Keratinocyte (primary cell): ENCODE data around the gene GALNT9. TPM values are rescaled to one million over a fixed set of nuclear protein-coding genes. Genes with fewer than 3 reads are reported as not detected.

Experiments used
- DNase-seq: peaks from one replicate; pipeline ENCODE4 v3.0.0-alpha.2; 2011; ENCODE audit warnings: low read depth, missing footprints, low spot score
- FAIRE-seq: peaks from 2 replicates; lab custom pipeline; 2011; peaks lifted over from hg19 to GRCh38; lab: Jason Lieb, UNC
- H2AFZ ChIP-seq: 2 replicates; pipeline ENCODE4 v1.6.0; 2012; ENCODE audit warnings: low read length, control low read depth, inconsistent platforms; ENCODE audit not compliant: control insufficient read depth
- H3K27ac ChIP-seq: 2 replicates; pipeline ENCODE4 v1.5.1; 2011; ENCODE audit warnings: low read length; ENCODE audit not compliant: control insufficient read depth, insufficient read depth
- H3K27me3 ChIP-seq: 3 replicates; pipeline ENCODE4 v1.6.0; 2011; ENCODE audit warnings: low read length; ENCODE audit not compliant: control insufficient read depth, insufficient read depth; ENCODE audit errors: extremely low read depth
- H3K36me3 ChIP-seq, 2 experiments: 2 replicates in 1 of 2; 3 replicates in 1 of 2; pipeline ENCODE4 v1.5.1; 2011; ENCODE audit warnings: low read length in 2 of 2, mild to moderate bottlenecking in 1 of 2; ENCODE audit not compliant: control insufficient read depth in 2 of 2, insufficient read depth in 2 of 2; ENCODE audit errors: extremely low read depth in 1 of 2
- H3K4me1 ChIP-seq: 3 replicates; pipeline ENCODE4 v1.5.1; 2011; ENCODE audit warnings: low read length; ENCODE audit not compliant: control insufficient read depth, insufficient read depth; ENCODE audit errors: extremely low read depth
- H3K4me2 ChIP-seq: 3 replicates; pipeline ENCODE4 v1.6.0; 2011; ENCODE audit warnings: low read depth, low read length; ENCODE audit not compliant: control insufficient read depth, insufficient read depth; ENCODE audit errors: extremely low read depth
- H3K4me3 ChIP-seq, 3 experiments: fragments of 200-600 bp in 1 of 3; sonication (generic) in 1 of 3; 2 replicates in 2 of 3; 3 replicates in 1 of 3; pipeline ENCODE4 v1.5.1; 2011 to 2016; ENCODE audit warnings: low read length in 3 of 3, mild to moderate bottlenecking in 3 of 3, control low read depth in 2 of 3, inconsistent platforms in 1 of 3, low read depth in 1 of 3, mixed read lengths in 1 of 3, mixed run types in 1 of 3, moderate library complexity in 1 of 3; ENCODE audit not compliant: control insufficient read depth in 2 of 3, insufficient read depth in 2 of 3; ENCODE audit errors: extremely low read depth in 1 of 3
- H3K79me2 ChIP-seq: 2 replicates; pipeline ENCODE4 v1.6.0; 2012; ENCODE audit warnings: low read length; ENCODE audit not compliant: control insufficient read depth, insufficient read depth
- H3K9ac ChIP-seq: 3 replicates; pipeline ENCODE4 v1.6.0; 2011; ENCODE audit warnings: low read length; ENCODE audit not compliant: control insufficient read depth, insufficient read depth; ENCODE audit errors: extremely low read depth
- H3K9me1 ChIP-seq: 3 replicates; pipeline ENCODE4 v1.6.0; 2011; ENCODE audit warnings: low read length; ENCODE audit not compliant: control insufficient read depth, insufficient read depth; ENCODE audit errors: extremely low read depth
- H3K9me3 ChIP-seq: 2 replicates; pipeline ENCODE4 v1.5.1; 2012; ENCODE audit warnings: low read depth, low read length; ENCODE audit not compliant: control insufficient read depth
- H4K20me1 ChIP-seq: 3 replicates; pipeline ENCODE4 v1.6.0; 2011; ENCODE audit warnings: low read length; ENCODE audit not compliant: control insufficient read depth, insufficient read depth; ENCODE audit errors: extremely low read depth
- EZH2 ChIP-seq: IDR thresholded peaks from one replicate; pipeline ENCODE4 v1.6.1; 2012; ENCODE audit warnings: inconsistent platforms, mild to moderate bottlenecking, low read length, moderate library complexity
- dilution Hi-C: fragments of 300-500 bp; cut with MboI; formaldehyde crosslinking; loops from one replicate; pipeline ENCODE4 v1.7.0; 2020; ENCODE audit warnings: low sequenced_read_pairs; ENCODE audit not compliant: extremely low pct_ligation_motif_present
- polyA plus RNA-seq, 5 experiments: library from polyadenylated mRNA; depleted of rRNA in 3 of 5; stranded (reverse) in 3 of 5; stranded (forward) in 1 of 5; unstranded in 1 of 5; fragments of >200 nt; gene quantifications; 1 replicate in 1 of 5; 2 replicates in 3 of 5; 3 replicates in 1 of 5; pipeline versions ENCODE4 v1.2.1 to v1.2.3, GENCODE V29; 2011 to 2012; ENCODE audit warnings: missing spikeins in 2 of 5, low read depth in 1 of 5, low replicate concordance in 1 of 5
- TF ChIP-seq, protein P1 (sequence below), 3 experiments: IDR thresholded peaks in 1 of 3; conservative IDR thresholded peaks in 1 of 3; optimal IDR thresholded peaks in 1 of 3; 2 replicates in 2 of 3; 3 replicates in 1 of 3; pipeline versions ENCODE3 to v1.5.1; 2011; ENCODE audit warnings: low read length in 3 of 3, mild to moderate bottlenecking in 3 of 3, moderate library complexity in 2 of 3, control low read depth in 1 of 3, inconsistent platforms in 1 of 3; ENCODE audit not compliant: insufficient read depth in 2 of 3; ENCODE audit errors: extremely low read depth in 1 of 3

The GALNT9 gene
- polyA plus RNA-seq, 1 donor (not counting 4 experiments of a cell fraction or from before 2014, with no cell fraction given): not detected

DNA sequence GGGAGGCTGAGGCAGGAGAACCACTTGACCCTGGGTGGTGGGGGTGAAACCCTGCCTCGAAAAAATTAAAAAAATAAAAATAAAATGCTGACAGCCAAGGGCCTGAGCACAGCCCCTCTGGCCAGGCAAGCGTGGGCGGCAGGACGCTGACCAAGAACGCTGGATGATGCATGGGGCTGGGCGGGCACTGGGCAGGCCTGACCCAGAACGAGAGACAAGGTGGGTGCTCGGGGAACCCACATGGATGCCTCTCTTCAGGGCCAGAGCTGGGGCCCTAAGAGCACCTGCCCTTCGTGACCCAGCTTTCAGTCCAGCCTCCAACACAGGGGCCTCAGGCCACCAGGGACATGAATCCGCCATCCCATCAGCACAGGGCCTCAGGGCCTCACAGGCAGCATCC lies 11.3 kb downstream of the GALNT9 start:
- no peak overlapping the region for H2AFZ ChIP-seq
- no peak overlapping the region for H3K27ac ChIP-seq
- no peak overlapping the region for H3K9ac ChIP-seq
- dilution Hi-C loops: no loop called here
- FAIRE-seq (no peak), DNase-seq (no peak)
- no peak overlapping the region for H3K4me2 ChIP-seq
- no peaks in the 10 kb centered on the region for H3K36me3 ChIP-seq
- peaks cover 6% of the 10 kb centered on the region for H3K27me3 ChIP-seq
- H3K9me3 ChIP-seq: peaks cover 8% of the 10 kb centered on the region
- H3K4me1 ChIP-seq: no peaks in the 10 kb centered on the region
- no peaks in the 10 kb centered on the region for H3K79me2 ChIP-seq
- H4K20me1 ChIP-seq: no peaks in the 10 kb centered on the region
- no peak overlapping the region for H3K4me3 ChIP-seq
- H3K9me1 ChIP-seq: no peaks in the 10 kb centered on the region
- no peak for TF ChIP-seq EZH2
- TF ChIP-seq, protein P1, sequence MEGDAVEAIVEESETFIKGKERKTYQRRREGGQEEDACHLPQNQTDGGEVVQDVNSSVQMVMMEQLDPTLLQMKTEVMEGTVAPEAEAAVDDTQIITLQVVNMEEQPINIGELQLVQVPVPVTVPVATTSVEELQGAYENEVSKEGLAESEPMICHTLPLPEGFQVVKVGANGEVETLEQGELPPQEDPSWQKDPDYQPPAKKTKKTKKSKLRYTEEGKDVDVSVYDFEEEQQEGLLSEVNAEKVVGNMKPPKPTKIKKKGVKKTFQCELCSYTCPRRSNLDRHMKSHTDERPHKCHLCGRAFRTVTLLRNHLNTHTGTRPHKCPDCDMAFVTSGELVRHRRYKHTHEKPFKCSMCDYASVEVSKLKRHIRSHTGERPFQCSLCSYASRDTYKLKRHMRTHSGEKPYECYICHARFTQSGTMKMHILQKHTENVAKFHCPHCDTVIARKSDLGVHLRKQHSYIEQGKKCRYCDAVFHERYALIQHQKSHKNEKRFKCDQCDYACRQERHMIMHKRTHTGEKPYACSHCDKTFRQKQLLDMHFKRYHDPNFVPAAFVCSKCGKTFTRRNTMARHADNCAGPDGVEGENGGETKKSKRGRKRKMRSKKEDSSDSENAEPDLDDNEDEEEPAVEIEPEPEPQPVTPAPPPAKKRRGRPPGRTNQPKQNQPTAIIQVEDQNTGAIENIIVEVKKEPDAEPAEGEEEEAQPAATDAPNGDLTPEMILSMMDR (optimal IDR thresholded peaks at IDR 0.05 in 1 of 3, IDR thresholded peaks at IDR 0.05 in 1 of 3, conservative IDR thresholded peaks at IDR 0.05 in 1 of 3; ENCODE audit: extremely low read depth in 1 of 3, insufficient read depth in 2 of 3, low read length in 3 of 3): no peak

DNA sequence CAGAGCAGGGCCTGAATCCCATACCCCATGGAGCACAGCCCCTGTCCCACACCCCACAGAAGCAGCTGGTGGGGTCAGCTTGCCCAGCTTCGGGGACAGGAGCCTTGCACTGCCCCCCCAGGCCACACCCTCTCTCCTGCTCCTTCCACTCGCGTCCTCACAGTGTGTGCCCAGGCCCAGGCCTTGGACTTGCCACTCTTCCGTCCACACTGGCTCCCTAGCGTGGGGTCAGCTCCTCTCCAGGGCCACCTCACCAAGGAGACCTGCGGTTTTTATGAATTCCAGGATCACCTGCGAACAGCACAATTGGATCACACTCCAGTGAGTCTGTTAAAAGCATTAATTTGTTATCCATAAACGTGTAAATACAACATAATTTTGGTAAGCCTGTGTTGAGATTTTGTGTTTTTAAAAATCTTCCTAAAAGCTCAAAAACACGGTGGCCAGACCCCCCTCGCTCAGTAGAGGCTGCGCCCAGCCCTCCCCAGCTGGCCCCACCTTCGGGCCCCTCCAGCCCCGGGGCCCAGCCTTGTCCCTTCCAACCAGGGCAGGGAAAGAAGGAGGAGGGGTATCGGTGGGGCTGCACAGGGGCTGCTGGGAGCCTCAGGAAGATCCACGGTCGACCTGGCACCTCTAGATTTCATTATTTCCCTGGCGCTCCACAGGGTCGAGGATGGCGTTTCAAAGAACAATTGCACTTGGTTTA lies 12.0 kb downstream of the GALNT9 start:
- no peak for FAIRE-seq
- dilution Hi-C loops: no loop called here
- Histone ChIP-seq H3K9ac (no peak overlapping the region), H4K20me1 (no peaks in the 10 kb centered on the region), H3K9me3 (peaks cover 8% of the 10 kb centered on the region), H3K79me2 (no peaks in the 10 kb centered on the region), H3K27ac (no peak overlapping the region), H3K27me3 (no peaks in the 10 kb centered on the region), H2AFZ (no peak overlapping the region), H3K4me3 (no peak overlapping the region), H3K36me3 (no peaks in the 10 kb centered on the region), H3K4me2 (no peak overlapping the region), H3K4me1 (no peaks in the 10 kb centered on the region), H3K9me1 (no peaks in the 10 kb centered on the region)
- no peak for DNase-seq
- TF ChIP-seq, protein P1 (optimal IDR thresholded peaks at IDR 0.05 in 1 of 3, IDR thresholded peaks at IDR 0.05 in 1 of 3, conservative IDR thresholded peaks at IDR 0.05 in 1 of 3; ENCODE audit: extremely low read depth in 1 of 3, insufficient read depth in 2 of 3, low read length in 3 of 3): no peak
- no peak for TF ChIP-seq EZH2
